Fibroblast of mammary gland (primary cell): Measurements from ENCODE around the gene IQCH.
A peak's percentile ranks its signal among the peaks of the same experiment; 100 is the strongest.

Experiments used
- DNase-seq: peaks from one replicate; pipeline ENCODE4 v3.0.0-alpha.2; 2010; ENCODE audit warnings: low read depth
- H3K4me3 ChIP-seq: 2 replicates; pipeline ENCODE4 v1.5.1; 2011; ENCODE audit warnings: low read depth, mild to moderate bottlenecking, low read length, moderate library complexity; ENCODE audit not compliant: control insufficient read depth
- CTCF ChIP-seq: conservative IDR thresholded peaks from 2 replicates; pipeline ENCODE4 v1.5.1; 2011; ENCODE audit warnings: low read depth, low read length, inconsistent platforms; ENCODE audit not compliant: control insufficient read depth, insufficient read depth

IQCH gene

GRCh38 chr15:67511606-67512005, 257.0 kb downstream of the IQCH start:
- no peak for TF ChIP-seq CTCF
- no peak overlapping the region for H3K4me3 ChIP-seq
- no peak for DNase-seq

GRCh38 chr15:67512140-67512539, 257.6 kb downstream of the IQCH start:
- no peak overlapping the region for H3K4me3 ChIP-seq
- TF ChIP-seq CTCF, result no peak
- DNase-seq, result no peak

- H3K4me3 ChIP-seq, result no peak overlapping the region
- DNase-seq, result no peak
- no peak for TF ChIP-seq CTCF
Observed at GRCh38 chr15:67512933-67513714, 258.5 kb downstream of the IQCH start.

- no peak overlapping the region for H3K4me3 ChIP-seq
- TF ChIP-seq CTCF, result no peak
- no peak for DNase-seq
Observed at GRCh38 chr15:67515090-67515489, 260.5 kb downstream of the IQCH start.

- DNase-seq, result no peak
- TF ChIP-seq CTCF, result no peak
- no peak overlapping the region for H3K4me3 ChIP-seq
Observed at GRCh38 chr15:67515557-67515956, 261.0 kb downstream of the IQCH start.

GRCh38 chr15:67520321-67521028, 265.9 kb downstream of the IQCH start:
- TF ChIP-seq CTCF, result no peak
- DNase-seq, result peak; percentile 29
- peak overlapping the region; percentile 75 for H3K4me3 ChIP-seq
